ENCODE results near the gene NARF. TPM values are rescaled to one million over a fixed set of nuclear protein-coding genes. Genes with fewer than 3 reads are reported as not detected.
"Not testable (repeated sequence)": the region's sequence is repeated elsewhere in the genome, so short reads cannot be mapped to it uniquely, and the experiment has no call there.

The NARF gene
- total RNA-seq, 1 donor from 2014 or later: 122 TPM

GRCh38 chr17:82457929-82458178 lies 687 bp upstream of the NARF start:
- Mint-ChIP-seq H3K9me3 (no peaks in the 10 kb centered on the region), H3K36me3 (peaks cover 15% of the 10 kb centered on the region), H3K4me1 (peaks cover 16% of the 10 kb centered on the region), H3K27ac (peak overlapping the region; percentile 94), H3K27me3 (ENCODE audit: low read depth) (no peaks in the 10 kb centered on the region), H3K4me3 (peak overlapping the region; percentile 95)
- no peak for TF ChIP-seq CTCF (IDR thresholded peaks at IDR 0.05; ENCODE audit: unreplicated experiment)
- DNase-seq (ENCODE audit: low spot score in 2 of 2, unreplicated experiment in 2 of 2): no peak

GRCh38 chr17:82458885-82459424 lies 414 bp downstream of the NARF start:
- H3K27me3 Mint-ChIP-seq (ENCODE audit: low read depth): no peaks in the 10 kb centered on the region
- H3K4me1 Mint-ChIP-seq: peaks cover 16% of the 10 kb centered on the region
- no peak for DNase-seq (ENCODE audit: low spot score in 2 of 2, unreplicated experiment in 2 of 2)
- peaks cover 18% of the 10 kb centered on the region for H3K36me3 Mint-ChIP-seq
- TF ChIP-seq CTCF (IDR thresholded peaks at IDR 0.05; ENCODE audit: unreplicated experiment): no peak
- H3K4me3 Mint-ChIP-seq: peak overlapping the region; percentile 95
- no peaks in the 10 kb centered on the region for H3K9me3 Mint-ChIP-seq
- H3K27ac Mint-ChIP-seq: peak overlapping the region; percentile 95

- H3K27ac Mint-ChIP-seq: peak overlapping the region; percentile 16
- peak overlapping the region; percentile 95 for H3K4me3 Mint-ChIP-seq
- not testable (repeated sequence) for DNase-seq (ENCODE audit: low spot score in 2 of 2, unreplicated experiment in 2 of 2); H3K9me3 Mint-ChIP-seq; H3K27me3 Mint-ChIP-seq (ENCODE audit: low read depth)
- peaks cover 27% of the 10 kb centered on the region for H3K36me3 Mint-ChIP-seq
- H3K4me1 Mint-ChIP-seq: peaks cover 16% of the 10 kb centered on the region
These were observed 1.4 kb downstream of the NARF start for GRCh38 chr17:82459936-82460335.

GRCh38 chr17:82461827-82462524 lies 3.4 kb downstream of the NARF start:
- Mint-ChIP-seq H3K9me3 (no peaks in the 10 kb centered on the region), H3K36me3 (peaks cover 31% of the 10 kb centered on the region), H3K27me3 (ENCODE audit: low read depth) (no peaks in the 10 kb centered on the region), H3K27ac (no peak overlapping the region), H3K4me3 (no peak overlapping the region), H3K4me1 (peaks cover 14% of the 10 kb centered on the region)
- DNase-seq (ENCODE audit: low spot score in 2 of 2, unreplicated experiment in 2 of 2): no peak
- no peak for TF ChIP-seq CTCF (IDR thresholded peaks at IDR 0.05; ENCODE audit: unreplicated experiment)

- Mint-ChIP-seq H3K4me3 (no peak overlapping the region), H3K9me3 (no peaks in the 10 kb centered on the region), H3K27me3 (ENCODE audit: low read depth) (no peaks in the 10 kb centered on the region), H3K27ac (no peak overlapping the region), H3K36me3 (peaks cover 33% of the 10 kb centered on the region), H3K4me1 (peaks cover 4% of the 10 kb centered on the region)
- TF ChIP-seq CTCF (IDR thresholded peaks at IDR 0.05; ENCODE audit: unreplicated experiment): no peak
- DNase-seq (ENCODE audit: low spot score in 2 of 2, unreplicated experiment in 2 of 2): no peak
These were observed 4.8 kb downstream of the NARF start for GRCh38 chr17:82463391-82463790.

- DNase-seq (ENCODE audit: low spot score in 2 of 2, unreplicated experiment in 2 of 2): no peak
- Mint-ChIP-seq H3K36me3 (peaks cover 39% of the 10 kb centered on the region), H3K27ac (no peak overlapping the region), H3K9me3 (no peaks in the 10 kb centered on the region), H3K4me3 (no peak overlapping the region), H3K27me3 (ENCODE audit: low read depth) (no peaks in the 10 kb centered on the region), H3K4me1 (peaks cover 4% of the 10 kb centered on the region)
- TF ChIP-seq CTCF (IDR thresholded peaks at IDR 0.05; ENCODE audit: unreplicated experiment): no peak
These were observed 5.5 kb downstream of the NARF start for GRCh38 chr17:82463925-82464566.
